ENCODE data around the gene PRR16.

GRCh38 chr5:120591911-120592310 lies 127.8 kb downstream of the PRR16 start:
- TF ChIP-seq CTCF (IDR thresholded peaks at IDR 0.05) (no peak), POLR2A (IDR thresholded peaks at IDR 0.05) (no peak)

Measured in esophagus squamous epithelium (tissue), 4 donors.